ENCODE measurements around the gene GSK3A.
"Not testable (repeated sequence)": the region's sequence is repeated elsewhere in the genome, so short reads cannot be mapped to it uniquely, and the experiment has no call there.

- TF ChIP-seq CTCF (IDR thresholded peaks at IDR 0.05); POLR2A (IDR thresholded peaks at IDR 0.05; ENCODE audit: low read depth); POLR2AphosphoS5 (IDR thresholded peaks at IDR 0.05); EP300 (IDR thresholded peaks at IDR 0.05): not testable (repeated sequence)
Measured at GRCh38 chr19:42257842-42258241, 15.4 kb upstream of the GSK3A start.
